ENCODE measurements around the gene TDP1. TPM values are rescaled to one million over a fixed set of nuclear protein-coding genes. Genes with fewer than 3 reads are reported as not detected.
"Not testable (repeated sequence)": the region's sequence is repeated elsewhere in the genome, so short reads cannot be mapped to it uniquely, and the experiment has no call there.

TDP1 gene
- total and polyA plus RNA-seq, 2 experiments from 2014 or later: 11.8 to 12.6 TPM

DNA sequence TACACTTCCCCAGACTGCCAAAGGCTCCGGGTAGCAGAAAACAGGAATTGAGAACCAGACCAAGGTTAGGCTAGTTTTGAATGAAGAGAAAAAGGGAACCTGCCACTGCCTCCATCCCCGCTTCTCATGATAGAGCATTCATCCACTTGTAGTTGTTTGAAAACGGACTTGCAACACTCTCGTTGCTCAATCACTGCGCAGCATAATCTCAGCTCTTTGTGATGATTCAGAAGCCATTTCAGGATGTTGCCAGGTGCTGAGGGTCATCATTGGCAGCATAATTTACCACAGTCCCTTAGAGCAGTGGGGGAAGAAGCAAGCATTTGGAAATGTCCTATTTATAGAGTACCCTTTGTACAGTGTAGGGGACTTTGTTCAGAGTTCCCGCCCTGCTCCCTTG lies 131.7 kb downstream of the TDP1 start:
- in situ Hi-C loops (cut with MboI): no loop called here
- DNase-seq: peak; percentile 75
- Histone ChIP-seq H4K20me1 (ENCODE audit: insufficient read depth) (no peaks in the 10 kb centered on the region), H3F3A (ENCODE audit: insufficient read depth) (no peaks in the 10 kb centered on the region), H3K36me3 (ENCODE audit: low read depth) (no peaks in the 10 kb centered on the region), H3K4me1 (ENCODE audit: insufficient read depth) (peaks cover 12% of the 10 kb centered on the region), H2AFZ (no peak overlapping the region), H3K79me2 (ENCODE audit: insufficient read depth) (no peaks in the 10 kb centered on the region), H3K4me2 (ENCODE audit: unreplicated experiment) (no peak overlapping the region), H3K9me3 (ENCODE audit: low read depth) (no peaks in the 10 kb centered on the region), H3K4me3 (no peak overlapping the region), H3K9ac (no peak overlapping the region), H3K27me3 (replicated peaks; ENCODE audit: insufficient read depth) (peaks cover 8% of the 10 kb centered on the region; the same call in 1 of the 2 replicates), H3K27ac (no peak overlapping the region), H3K9me2 (ENCODE audit: insufficient read depth) (no peaks in the 10 kb centered on the region)
- 31 to 40% methylated on average over 6 of the region's 6 CpGs for WGBS, 2 experiments (ENCODE audit: low coverage in 1 of 2, low lambda C conversion rate in 2 of 2, missing lambda C conversion rate in 2 of 2)
- TF ChIP-seq EZH2phosphoT487 (IDR thresholded peaks at IDR 0.05; ENCODE audit: insufficient read depth, low read depth) (no peak), EZH2 (IDR thresholded peaks at IDR 0.05; ENCODE audit: insufficient read depth, poor library complexity, severe bottlenecking) (no peak)

DNA sequence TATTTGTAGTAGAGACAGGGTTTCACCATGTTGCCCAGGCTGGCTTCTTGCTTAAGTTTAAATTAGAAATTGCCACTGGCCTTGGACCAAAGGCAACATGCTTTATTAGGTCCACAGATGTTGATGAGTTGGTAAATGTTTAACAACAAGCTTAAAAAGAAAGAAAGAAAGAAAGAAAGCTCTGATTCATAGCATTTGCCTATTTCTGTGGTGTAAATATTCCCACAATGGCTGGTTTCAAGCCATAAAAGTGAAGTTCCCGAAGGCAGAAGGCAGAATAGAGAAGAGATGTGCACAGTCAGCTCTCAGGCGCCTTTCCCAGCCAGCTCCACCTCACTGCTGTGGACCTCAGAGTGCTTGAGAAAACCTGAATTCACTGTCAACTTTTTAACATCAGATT lies 132.4 kb downstream of the TDP1 start:
- H3K9ac ChIP-seq: no peak overlapping the region
- in situ Hi-C loops (cut with MboI): no loop called here
- 4 to 11% methylated on average over 2 of the region's 2 CpGs for WGBS, 2 experiments (ENCODE audit: low coverage in 1 of 2, low lambda C conversion rate in 2 of 2, missing lambda C conversion rate in 2 of 2)
- no peak overlapping the region for H3K27ac ChIP-seq
- H3K36me3 ChIP-seq (ENCODE audit: low read depth): no peaks in the 10 kb centered on the region
- H3K4me2 ChIP-seq (ENCODE audit: unreplicated experiment): no peak overlapping the region
- no peaks in the 10 kb centered on the region for H3K9me3 ChIP-seq (ENCODE audit: low read depth)
- H4K20me1 ChIP-seq (ENCODE audit: insufficient read depth): no peaks in the 10 kb centered on the region
- H3F3A ChIP-seq (ENCODE audit: insufficient read depth): no peaks in the 10 kb centered on the region
- H3K4me3 ChIP-seq: no peak overlapping the region
- DNase-seq: no peak
- peaks cover 4% of the 10 kb centered on the region; the same call in 1 of the 2 replicates for H3K27me3 ChIP-seq (replicated peaks; ENCODE audit: insufficient read depth)
- H3K4me1 ChIP-seq (ENCODE audit: insufficient read depth): peaks cover 12% of the 10 kb centered on the region
- H3K79me2 ChIP-seq (ENCODE audit: insufficient read depth): no peaks in the 10 kb centered on the region
- no peak overlapping the region for H2AFZ ChIP-seq
- TF ChIP-seq EZH2 (IDR thresholded peaks at IDR 0.05; ENCODE audit: insufficient read depth, poor library complexity, severe bottlenecking) (no peak), EZH2phosphoT487 (IDR thresholded peaks at IDR 0.05; ENCODE audit: insufficient read depth, low read depth) (no peak)
- H3K9me2 ChIP-seq (ENCODE audit: insufficient read depth): no peaks in the 10 kb centered on the region

DNA sequence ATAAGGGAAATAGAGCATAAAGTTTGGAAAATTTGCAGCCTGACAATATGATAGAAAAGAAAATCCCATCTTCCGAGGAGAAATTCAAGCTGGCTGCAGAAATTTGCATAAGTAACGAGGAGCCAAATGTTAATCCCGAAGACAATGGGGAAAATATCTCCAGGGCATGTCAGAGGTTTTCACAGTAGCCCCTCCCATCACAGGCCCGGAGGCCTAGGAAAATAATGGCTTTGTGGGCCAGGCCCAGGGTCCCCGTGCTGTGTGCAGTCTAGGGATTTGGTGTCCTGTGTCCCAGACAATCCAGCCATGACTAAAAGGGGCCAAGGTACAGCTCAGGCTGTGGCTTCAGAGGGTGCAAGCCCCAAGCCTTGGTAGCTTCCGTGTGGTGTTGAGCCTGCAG lies 133.8 kb downstream of the TDP1 start:
- in situ Hi-C loops (cut with MboI); H3K79me2 ChIP-seq (ENCODE audit: insufficient read depth); H3K4me3 ChIP-seq; H3K4me2 ChIP-seq (ENCODE audit: unreplicated experiment); H3K9me2 ChIP-seq (ENCODE audit: insufficient read depth); H3K9ac ChIP-seq; H3K36me3 ChIP-seq (ENCODE audit: low read depth); H3K9me3 ChIP-seq (ENCODE audit: low read depth); H3K27me3 ChIP-seq (replicated peaks; ENCODE audit: insufficient read depth); H4K20me1 ChIP-seq (ENCODE audit: insufficient read depth); H3K27ac ChIP-seq; DNase-seq; H3F3A ChIP-seq (ENCODE audit: insufficient read depth); H2AFZ ChIP-seq: not testable (repeated sequence)
- H3K4me1 ChIP-seq (ENCODE audit: insufficient read depth): peaks cover 18% of the 10 kb centered on the region
- 4 to 12% methylated on average over 6 of the region's 6 CpGs for WGBS, 2 experiments (ENCODE audit: low coverage in 1 of 2, low lambda C conversion rate in 2 of 2, missing lambda C conversion rate in 2 of 2)

DNA sequence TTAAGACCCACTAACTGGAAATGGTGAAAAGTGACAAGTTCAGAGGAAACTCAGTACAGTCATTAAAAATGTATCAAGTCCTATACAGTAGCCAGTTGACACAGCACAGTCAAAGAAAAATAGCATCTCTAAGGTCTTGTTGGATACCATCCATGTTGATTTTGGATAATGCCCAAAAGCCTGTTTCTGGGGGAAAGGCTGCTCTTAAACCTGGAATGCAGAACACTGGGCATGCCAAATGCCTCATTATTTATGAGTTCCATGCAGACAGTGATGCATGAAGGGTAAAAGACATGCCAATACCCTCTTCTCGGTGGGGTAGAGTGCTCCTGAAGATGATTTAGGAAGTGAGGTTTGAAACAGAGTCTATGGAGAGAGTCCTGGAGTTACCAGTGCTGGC lies 135.7 kb downstream of the TDP1 start:
- 0% methylated on average over 1 of the region's 1 CpG for WGBS, 2 experiments (ENCODE audit: low coverage in 1 of 2, low lambda C conversion rate in 2 of 2, missing lambda C conversion rate in 2 of 2)
- in situ Hi-C loops (cut with MboI): no loop called here
- no peaks in the 10 kb centered on the region for H4K20me1 ChIP-seq (ENCODE audit: insufficient read depth)
- no peak overlapping the region for H3K9ac ChIP-seq
- H3K9me3 ChIP-seq (ENCODE audit: low read depth): no peaks in the 10 kb centered on the region
- H2AFZ ChIP-seq: no peak overlapping the region
- H3K79me2 ChIP-seq (ENCODE audit: insufficient read depth): no peaks in the 10 kb centered on the region
- TF ChIP-seq EZH2phosphoT487 (IDR thresholded peaks at IDR 0.05; ENCODE audit: insufficient read depth, low read depth) (no peak), EZH2 (IDR thresholded peaks at IDR 0.05; ENCODE audit: insufficient read depth, poor library complexity, severe bottlenecking) (no peak)
- peak; percentile 3 for DNase-seq
- peaks cover 18% of the 10 kb centered on the region for H3K4me1 ChIP-seq (ENCODE audit: insufficient read depth)
- no peaks in the 10 kb centered on the region; the same call in 1 of the 2 replicates for H3F3A ChIP-seq (ENCODE audit: insufficient read depth)
- H3K27me3 ChIP-seq (replicated peaks; ENCODE audit: insufficient read depth): no peaks in the 10 kb centered on the region
- no peak overlapping the region for H3K4me2 ChIP-seq (ENCODE audit: unreplicated experiment)
- H3K36me3 ChIP-seq (ENCODE audit: low read depth): no peaks in the 10 kb centered on the region
- H3K27ac ChIP-seq: no peak overlapping the region
- no peak overlapping the region for H3K4me3 ChIP-seq
- H3K9me2 ChIP-seq (ENCODE audit: insufficient read depth): no peaks in the 10 kb centered on the region

DNA sequence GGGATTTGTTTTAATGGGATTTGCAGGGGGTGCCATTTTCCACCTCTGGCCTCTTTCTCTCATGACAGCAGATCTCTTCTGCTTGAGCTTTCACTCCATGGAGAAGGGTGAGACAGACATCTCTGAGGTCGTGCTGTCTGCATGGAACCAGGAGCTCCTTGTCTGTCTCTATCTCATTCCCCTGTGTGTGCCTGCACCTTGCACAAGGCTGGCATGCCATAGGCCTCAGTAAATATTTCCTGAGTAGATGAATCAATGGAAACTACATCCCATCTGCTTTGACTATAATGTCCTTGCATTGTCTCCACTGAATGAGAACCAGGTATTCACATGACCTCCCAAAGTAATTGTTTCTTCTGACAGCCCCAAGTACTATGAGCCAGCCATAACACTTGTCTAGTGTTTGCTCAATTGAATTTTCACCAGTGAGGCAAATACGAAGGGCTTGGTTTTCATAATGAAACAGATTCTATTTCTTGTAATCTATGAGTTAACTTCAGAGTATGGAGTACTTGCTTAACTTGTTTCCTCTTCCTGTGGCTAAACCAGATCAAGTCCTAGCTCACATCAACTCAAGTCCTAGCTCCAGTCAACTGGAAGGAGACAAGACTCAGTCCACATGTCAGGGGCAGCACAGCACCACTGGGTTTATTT lies 138.3 kb downstream of the TDP1 start:
- TF ChIP-seq EZH2phosphoT487 (IDR thresholded peaks at IDR 0.05; ENCODE audit: insufficient read depth, low read depth) (no peak), EZH2 (IDR thresholded peaks at IDR 0.05; ENCODE audit: insufficient read depth, poor library complexity, severe bottlenecking) (no peak)
- Histone ChIP-seq H3K79me2 (ENCODE audit: insufficient read depth) (no peaks in the 10 kb centered on the region), H3K9me2 (ENCODE audit: insufficient read depth) (no peaks in the 10 kb centered on the region), H3K27ac (no peak overlapping the region), H3F3A (ENCODE audit: insufficient read depth) (no peaks in the 10 kb centered on the region; the same call in 1 of the 2 replicates), H3K27me3 (replicated peaks; ENCODE audit: insufficient read depth) (no peaks in the 10 kb centered on the region), H3K4me1 (ENCODE audit: insufficient read depth) (peaks cover 12% of the 10 kb centered on the region), H3K36me3 (ENCODE audit: low read depth) (no peaks in the 10 kb centered on the region), H2AFZ (no peak overlapping the region), H3K9me3 (ENCODE audit: low read depth) (no peaks in the 10 kb centered on the region), H3K4me2 (ENCODE audit: unreplicated experiment) (no peak overlapping the region), H4K20me1 (ENCODE audit: insufficient read depth) (no peaks in the 10 kb centered on the region), H3K9ac (no peak overlapping the region), H3K4me3 (no peak overlapping the region)
- WGBS, 2 experiments (ENCODE audit: low coverage in 1 of 2, low lambda C conversion rate in 2 of 2, missing lambda C conversion rate in 2 of 2): 12 to 20% methylated on average over 2 of the region's 2 CpGs
- DNase-seq: peak; percentile 65
- in situ Hi-C loops (cut with MboI): no loop called here

Other genes with a start within 250 kb of the TDP1 start
- 4.3 and 7.9 TPM in 2 replicates for gene EFCAB11, start 1.2 kb upstream of the TDP1 start, total RNA-seq (2014; rRNA removed; shearing (Covaris generic))
- gene EFCAB11, start 1.2 kb upstream of the TDP1 start, polyA plus RNA-seq (2016; fragmentation: Nextera tagmentation; extraction: Ambion mirVana): 16.2 and 16.4 TPM in 2 replicates
- gene KCNK13, start 106.1 kb downstream of the TDP1 start, total RNA-seq (2014; rRNA removed; shearing (Covaris generic)): not detected in 2 replicates
- not detected in 2 replicates for gene KCNK13, start 106.1 kb downstream of the TDP1 start, polyA plus RNA-seq (2016; fragmentation: Nextera tagmentation; extraction: Ambion mirVana)